HG02973 (cell line): ENCODE results near the gene HOXA2.

Source experiments
- ATAC-seq: cut with Tn5 transposase; IDR thresholded peaks from one replicate; pipeline ENCODE4 v1.9.1; 2021; ENCODE audit warnings: moderate library complexity; ENCODE audit not compliant: unreplicated experiment

HOXA2 gene

DNA sequence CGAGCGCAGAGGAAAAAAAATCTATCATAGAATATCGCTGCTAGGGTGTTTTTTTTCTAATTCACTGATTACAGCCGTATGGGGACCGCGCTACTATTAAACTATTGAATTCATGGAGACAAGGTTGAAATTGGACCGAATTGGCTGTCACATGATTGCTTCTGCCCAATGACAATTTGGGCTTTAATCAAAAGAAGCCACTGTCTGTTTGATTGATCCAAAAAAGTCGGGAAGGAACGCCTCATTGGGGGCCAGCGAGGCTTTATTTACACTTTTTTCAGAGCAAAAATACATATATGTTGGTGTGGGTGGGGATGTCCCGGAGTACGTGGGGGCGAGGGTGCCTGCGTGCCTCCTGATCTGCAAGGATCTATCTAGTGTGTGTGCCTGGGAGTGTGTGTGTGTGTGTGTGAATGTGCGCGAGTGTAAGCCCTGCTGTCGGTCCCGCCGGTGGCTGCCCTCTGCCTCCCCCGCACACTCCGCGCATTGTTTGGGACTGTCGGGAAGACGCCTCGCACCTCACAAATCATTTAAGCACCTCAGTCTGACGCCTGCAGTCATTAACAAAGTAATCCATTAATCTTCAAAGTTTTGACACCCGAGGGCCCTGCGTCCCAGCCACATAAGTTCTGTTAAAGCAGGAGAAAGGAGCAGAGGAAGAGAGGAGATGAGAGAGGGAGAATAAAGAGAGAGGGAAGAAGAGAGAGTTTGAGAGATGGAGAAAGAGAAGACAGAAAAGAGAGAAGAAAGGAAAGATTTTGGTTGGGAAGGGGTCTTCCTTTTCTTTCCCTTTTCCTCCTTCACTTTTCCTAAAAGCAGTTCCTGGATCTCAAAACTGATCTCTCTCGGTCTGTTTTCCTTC is at the start of gene HOXA2:
TSS of gene HOXA2 (minus strand) at position 103 of the 862 bp plus-strand sequence. CDS start 183 bp downstream, outside the sequence.
- ATAC-seq = no peak

DNA sequence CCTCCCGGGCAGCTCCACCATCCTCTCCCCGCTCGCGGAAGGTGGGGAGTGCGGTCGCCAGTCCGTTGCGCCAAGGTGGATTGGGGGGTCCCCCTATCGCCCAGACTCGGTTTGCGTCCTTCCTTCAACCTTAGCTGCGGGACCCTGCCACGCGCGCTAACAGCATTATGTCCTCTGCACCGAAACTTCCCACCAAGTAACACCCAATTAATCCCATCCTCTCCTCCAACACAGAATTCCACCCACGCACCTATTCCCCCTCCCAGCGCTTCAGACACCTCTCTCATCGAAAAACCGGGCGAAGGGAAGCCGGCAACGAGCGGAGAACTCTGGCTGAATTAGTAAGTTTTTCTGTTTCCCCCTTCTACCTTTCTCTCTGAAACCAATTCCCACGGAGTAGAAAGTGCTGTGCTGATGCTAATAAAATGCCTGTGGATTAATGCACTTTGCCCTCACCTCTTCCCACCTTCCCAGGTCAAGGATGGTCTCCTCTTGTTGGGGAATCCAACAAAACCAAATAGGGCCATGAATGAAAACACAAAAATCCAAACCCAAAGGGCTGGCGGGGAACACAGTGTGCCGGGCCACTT is 49.0 kb upstream of the HOXA2 start:
- ATAC-seq = no peak

DNA sequence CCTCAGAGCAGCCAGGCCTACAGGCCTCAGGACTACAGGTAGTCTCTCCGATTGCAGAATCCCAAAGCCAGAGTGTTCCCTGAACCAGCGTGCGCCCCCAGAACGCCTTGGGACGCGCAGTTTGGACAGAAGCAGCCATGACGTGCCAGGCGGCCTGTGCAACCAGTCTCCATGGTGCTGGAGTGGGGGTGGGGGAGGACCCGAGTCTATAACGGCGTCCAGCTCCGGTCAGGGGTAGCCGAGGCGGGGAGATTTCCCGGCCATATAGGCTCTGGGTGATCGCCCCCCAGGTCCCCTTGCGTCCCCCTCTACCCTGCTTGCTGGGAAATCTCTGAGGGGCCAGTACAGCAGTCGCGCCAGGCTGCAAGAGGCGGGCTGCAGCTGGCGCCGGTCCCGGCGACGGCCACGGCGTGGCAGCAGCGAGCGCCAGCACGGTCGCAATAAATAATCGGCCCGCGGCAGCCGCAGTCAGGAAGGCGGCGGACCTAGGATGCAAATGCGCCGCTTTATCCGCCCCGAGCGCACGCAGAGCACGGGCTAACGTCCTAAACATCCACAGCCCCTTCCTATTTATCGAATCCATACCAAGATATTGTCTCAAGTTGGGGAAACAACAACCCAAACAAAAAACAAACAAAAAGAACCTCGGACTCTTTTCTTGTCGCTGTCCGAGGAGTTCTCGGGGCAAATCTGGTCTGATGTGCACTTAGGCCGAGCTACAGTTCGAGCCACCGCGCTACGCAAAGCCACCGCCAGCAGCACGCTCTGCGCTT is 48.3 kb upstream of the HOXA2 start:
- peak; percentile 86 for ATAC-seq

DNA sequence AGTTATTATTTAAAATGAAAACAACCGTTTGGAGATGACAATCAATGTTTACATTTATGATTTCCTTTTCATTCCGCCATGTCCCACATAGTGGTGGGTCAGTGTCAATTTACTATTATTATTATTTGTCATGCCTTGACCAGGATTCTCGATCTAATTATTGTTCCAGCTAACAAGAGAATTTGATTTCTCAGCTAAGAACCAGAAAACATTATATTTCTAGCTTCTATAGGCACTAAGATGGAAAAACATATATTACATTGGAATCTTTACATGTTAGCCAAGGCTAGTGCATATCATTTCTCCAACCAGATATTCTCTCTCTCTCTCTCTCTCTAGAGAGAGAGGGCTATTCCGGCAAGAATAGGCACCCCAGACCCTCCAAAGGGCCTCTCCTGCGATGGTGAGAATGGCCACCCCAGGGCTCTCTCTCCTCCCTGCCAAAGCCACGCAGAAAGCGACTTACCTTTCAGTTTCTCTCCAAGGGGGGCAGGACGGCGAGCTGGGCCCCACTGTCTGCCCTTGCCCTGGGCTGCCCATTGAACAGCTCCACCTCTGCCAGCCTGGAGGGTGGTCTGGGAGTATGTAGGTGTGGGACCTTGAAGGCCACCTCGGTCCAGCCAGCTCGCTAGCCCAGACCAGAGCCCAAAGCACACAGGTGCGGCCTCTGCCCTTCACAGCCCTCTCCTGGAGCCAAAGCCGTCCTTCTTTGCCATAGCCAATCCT is 47.5 kb upstream of the HOXA2 start:
- no peak for ATAC-seq

DNA sequence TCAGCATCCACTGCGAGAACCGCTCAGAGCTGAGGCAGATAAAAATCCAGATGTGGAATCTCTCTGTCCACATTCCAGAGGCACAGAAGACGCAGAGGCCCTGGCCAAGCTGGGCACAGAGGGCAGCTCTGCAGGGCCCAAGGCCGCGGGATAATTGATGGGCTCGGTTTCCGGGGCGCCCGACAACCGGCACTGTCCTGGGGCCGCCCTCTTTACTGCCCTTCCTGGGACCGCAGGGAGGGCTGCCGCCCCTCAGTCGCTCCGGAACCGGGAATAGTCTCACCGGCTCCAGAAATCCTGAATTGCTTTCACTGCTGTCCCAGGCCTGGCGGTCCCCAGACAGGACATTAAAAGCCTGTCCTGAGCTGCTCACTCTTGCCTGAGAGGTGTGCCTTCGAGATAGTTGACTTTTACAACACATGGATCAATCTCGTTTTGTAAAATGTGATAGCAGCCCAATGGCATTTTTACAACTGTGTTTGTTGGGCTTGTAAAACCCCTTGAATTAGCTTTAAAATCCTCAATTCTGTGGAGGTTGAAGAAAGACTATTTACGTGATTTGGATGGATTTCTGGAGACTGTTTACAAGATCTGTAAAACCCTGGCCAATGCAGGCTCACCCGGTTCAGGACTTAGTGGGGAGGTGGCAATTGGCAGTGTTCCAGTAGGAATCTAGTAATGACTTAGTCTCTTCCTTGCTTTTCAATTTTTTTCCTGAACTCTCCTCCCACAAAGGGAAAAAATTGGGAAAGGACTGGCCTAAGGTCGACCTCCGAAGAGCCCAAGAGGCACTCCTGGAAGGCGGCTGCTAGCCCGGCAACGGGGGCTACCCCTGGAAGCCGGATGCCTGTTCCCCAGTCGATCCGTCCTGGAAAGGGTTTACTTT is 46.5 kb upstream of the HOXA2 start:
- ATAC-seq = no peak

DNA sequence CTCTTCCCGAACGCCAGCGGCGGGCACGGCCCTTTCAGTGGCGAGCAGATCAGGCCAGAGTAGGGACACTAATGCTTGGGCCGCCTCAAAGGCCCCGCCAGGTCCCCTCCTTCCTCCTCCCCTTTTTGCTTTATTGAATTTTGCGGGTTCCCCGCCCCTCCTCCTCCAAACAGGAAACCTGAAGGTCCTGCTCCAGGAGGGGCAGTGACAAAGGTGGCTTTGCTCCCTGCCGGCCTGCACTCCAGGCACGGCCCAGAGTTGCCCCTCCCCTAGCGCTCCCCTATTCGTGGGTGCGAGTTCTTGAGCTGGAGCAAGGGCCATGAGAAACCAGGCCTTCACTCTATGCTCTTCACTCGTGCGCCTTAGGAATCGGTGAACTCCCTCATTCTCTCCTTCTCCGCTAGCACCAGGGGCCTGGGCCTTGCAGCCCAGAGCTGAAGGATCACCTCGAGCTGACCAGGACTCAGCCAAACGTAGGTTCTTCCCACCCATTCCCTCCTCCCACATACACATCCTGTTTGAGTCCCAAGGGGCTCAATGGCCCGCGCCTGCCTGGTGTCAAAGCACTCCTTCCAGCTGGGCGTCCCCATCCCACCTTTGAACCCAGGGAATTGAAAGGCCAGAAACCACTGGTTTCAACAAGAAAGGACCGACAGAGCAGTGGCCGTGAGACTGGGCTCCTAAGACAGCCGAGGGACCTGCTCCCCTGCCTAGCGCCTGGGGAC is 45.7 kb upstream of the HOXA2 start:
- ATAC-seq = no peak

DNA sequence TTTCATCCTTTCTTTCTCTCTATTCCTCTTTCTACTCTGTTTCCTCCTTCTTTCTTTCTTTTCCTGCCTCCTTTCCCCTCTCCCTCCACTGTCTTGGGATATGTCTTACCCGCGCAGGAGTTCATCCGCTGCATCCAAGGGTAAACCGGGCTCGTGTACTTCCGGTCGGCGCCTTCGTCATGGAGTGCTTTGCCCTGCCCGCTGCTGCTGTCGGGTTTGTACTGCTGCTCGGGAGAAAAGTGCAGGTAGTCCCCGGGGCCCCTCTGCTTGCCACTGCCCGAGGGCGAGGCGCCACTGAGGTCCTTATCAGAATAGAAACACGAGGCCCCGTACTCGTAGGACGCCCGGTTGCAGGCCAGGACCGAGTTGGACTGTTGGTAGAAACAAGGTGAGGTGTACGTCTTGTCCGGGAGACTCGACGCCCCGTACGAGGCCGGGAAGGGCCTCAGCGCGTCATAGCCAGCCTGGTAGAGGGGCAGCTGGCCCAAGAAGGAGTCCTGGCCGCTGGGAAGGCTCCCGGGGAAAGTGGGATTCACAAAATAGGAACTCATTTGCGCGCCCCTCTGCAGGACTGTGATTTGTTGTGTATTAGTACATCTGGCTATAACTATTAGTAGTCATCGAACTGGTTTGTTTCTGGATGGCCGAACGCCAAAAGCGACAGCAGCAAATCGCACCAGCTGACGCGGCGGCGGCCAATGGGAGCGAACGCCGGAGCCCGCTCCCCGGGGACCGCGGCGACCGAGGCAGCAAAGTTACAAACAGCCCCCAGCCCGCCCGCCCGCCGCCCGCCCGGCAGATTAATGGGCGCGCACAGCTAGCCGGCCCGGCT is 44.9 kb upstream of the HOXA2 start, which contains the start of gene HOXA6:
TSS of gene HOXA6 (minus strand) at position 576 of the 832 bp plus-strand sequence. CDS start at position 551, 25 bp downstream.
- ATAC-seq = no peak

DNA sequence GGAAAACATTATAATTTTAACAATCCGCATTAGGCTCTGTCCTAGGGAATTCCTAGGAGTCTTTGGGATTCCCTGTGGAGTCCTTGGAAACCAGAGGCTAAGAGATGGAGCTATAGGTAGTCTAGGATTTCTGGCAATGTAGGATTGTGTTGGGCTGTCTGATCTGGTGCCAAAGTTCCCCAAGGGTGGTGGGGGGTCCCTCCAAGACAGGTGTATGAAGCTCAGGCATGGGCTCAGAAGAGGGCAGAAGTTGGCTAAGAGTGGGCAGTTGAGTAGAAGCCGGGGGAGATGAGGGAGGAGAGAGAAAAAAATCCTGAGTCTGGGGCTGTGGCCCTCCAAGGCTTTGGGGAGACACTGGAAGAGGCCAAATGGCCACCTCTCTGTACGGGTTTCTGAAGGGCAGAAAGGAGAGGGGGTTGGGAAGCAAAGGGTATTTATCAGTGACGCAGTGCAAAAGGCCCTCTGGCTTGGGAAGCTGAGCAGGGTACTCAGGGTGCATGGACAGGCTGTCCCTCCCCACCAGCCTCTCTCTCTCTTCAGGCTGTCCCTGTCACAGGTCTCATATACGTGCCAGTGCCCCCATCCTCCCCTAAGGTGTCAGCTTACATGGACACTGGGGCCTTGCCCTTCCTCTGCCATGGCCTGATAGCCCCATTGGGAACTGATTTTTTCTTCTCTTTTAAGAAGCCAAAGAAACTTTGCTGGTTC is 44.2 kb upstream of the HOXA2 start:
- ATAC-seq = no peak

DNA sequence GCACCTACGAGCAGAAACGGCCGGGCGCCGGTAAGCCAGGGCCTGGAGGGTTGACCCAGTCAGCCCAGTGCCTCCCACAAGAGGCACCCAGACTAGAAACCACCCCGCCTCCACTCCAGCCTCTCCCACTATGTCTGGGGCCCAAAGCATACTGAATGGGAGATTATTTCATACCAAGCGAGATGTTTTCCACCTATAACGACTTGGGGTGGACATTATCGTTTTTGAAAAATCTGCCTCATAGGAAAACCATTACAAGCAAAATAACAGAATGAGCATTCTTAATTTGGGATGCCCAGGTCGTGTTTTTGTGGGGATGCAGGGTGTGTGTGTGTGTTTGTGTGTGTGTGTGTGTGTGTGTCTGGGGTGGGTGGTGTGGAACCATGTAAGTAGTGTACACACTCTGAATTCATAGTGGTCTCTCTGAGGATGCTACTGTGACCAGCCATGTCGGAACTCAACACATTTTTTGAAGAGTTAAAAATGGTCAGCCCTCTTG is 43.5 kb upstream of the HOXA2 start:
- ATAC-seq = no peak

DNA sequence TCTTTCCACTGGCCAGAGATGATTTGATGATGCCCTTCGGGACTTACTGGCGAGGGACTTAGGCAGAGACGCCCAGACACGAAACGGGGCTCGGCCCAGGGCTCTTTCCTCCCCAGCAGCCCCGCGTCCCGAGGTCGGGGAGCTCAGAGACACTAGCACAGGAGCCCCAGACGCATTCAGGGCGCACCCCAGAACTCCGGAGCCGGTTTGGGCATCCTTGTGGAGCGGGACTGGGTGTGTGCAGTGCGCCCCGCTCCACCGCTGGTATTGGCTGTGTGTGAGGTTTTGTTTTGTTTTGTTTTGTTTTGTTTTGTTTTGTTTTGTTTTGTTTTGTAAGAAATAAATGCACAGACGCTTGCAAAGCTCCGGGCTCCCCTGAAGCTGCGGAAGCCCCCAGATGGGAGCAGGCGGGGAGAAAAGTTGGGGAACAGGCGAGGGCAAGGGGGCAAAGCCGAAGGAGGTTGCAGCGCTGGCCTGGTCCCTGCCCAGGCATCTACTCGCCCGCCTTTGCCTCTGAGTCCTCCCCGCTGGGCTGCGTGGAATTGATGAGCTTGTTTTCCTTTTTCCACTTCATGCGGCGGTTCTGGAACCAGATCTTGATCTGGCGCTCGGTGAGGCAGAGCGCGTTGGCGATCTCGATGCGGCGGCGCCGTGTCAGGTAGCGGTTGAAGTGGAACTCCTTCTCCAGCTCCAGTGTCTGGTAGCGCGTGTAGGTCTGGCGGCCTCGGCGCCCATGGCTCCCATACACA is 42.9 kb upstream of the HOXA2 start:
- no peak for ATAC-seq

DNA sequence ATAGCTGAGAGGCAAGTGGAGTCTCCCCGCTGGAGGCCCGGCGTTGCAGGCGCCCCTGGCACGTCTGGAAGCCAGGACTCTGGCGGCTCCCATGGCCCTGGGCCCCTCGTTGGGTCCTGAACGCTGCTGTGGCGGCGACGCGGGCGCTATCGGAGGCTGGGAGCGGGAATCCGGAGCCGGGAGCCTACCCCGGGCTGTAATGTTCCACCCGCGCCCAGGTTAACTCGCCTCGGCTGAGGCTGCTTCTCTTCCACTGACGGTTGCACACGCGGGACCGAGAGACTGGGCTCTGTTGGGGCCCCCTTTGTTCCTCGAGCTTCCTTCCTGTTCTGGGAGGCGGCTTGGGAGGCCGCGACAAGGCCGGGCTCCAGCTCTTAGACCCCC is 42.3 kb upstream of the HOXA2 start:
- no peak for ATAC-seq

DNA sequence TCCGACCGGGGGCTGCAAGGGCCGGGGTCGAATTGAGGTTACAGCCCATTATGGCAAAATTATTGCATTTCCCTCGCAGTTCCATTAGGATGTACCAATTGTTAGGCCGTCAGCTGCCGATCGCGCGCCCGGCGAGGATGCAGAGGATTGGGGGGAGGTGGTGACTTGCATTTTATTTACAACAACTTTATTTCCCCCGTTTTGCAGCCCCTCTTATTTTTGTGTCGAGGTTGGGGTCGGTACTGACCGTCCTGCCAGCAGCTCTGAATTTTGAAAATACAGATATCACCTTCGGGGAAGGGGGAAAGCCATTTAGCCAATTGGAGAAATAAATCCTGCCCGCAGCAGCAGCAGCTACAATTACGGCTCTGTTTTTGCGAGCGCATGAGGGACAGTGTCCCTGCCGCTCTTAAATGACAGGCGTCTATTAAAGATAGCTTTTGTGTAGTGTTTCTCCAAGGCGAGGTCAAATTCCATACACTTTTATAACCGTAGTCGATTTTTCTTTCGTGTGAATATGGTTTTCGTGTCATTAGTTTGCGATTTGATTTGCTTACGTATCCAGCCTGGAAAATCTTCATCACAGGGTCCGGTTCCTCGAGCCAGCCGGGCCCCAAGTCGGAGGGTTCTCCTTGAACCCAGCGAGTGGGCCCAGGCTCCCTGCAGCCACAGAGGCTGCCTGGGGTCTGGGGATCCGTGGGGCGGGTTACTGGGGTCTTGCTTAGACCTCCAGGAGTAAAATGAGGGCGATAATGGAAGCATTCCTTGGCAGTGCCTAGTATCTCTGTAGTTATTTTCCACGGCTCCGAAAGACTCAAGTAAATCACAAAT is 41.7 kb upstream of the HOXA2 start:
- no peak for ATAC-seq

DNA sequence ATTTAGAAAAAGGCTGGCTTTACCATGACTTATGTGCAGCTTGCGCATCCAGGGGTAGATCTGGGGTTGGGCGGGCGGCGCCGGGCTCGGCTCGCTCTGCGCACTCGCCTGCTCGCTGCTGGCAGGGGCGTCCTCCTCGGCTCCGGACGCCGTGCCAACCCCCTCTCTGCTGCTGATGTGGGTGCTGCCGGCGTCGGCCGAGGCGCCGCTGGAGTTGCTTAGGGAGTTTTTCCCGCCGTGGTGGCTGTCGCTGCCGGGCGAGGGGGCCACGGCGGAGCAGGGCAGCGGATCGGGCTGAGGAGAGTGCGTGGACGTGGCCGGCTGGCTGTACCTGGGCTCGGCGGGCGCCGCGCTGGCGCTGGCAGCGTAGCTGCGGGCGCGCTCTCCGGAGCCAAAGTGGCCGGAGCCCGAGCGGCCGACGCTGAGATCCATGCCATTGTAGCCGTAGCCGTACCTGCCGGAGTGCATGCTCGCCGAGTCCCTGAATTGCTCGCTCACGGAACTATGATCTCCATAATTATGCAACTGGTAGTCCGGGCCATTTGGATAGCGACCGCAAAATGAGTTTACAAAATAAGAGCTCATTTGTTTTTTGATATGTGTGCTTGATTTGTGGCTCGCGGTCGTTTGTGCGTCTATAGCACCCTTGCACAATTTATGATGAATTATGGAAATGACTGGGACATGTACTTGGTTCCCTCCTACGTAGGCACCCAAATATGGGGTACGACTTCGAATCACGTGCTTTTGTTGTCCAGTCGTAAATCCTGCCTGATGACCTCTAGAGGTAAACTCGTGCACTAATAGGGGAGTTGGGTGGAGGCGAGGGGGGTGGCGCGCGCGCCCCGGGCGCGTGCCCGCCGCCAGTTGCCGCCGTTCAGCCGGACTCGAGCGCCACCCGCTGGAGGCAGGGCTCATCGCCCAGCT is 40.8 kb upstream of the HOXA2 start, which contains the start of gene HOXA5:
TSS of gene HOXA5 (minus strand) at position 659 of the 927 bp plus-strand sequence. CDS start at position 585, 74 bp downstream.
- ATAC-seq = no peak

DNA sequence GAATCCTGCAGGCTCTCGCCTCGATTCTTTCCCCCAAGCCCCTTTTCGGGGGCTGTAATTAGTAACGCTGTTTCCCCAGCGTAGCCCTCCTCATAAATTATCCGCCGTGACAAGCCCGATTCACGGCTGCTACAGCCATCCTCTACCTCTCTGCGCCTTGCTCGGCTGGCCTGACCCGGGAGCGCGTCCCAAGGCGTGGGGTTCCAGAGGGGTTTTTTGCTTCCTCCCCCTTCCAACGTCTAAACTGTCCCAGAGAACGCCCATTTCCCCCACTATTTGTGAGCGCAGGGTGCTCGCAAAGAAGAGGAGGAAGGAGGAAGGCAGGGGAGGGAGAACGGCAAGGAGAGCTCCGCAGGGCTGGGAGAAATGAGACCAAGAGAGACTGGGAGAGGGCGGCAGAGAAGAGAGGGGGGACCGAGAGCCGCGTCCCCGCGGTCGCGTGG is 40.1 kb upstream of the HOXA2 start:
- ATAC-seq = no peak
